Measurements from ENCODE around the gene FNBP1L. TPM values are rescaled to one million over a fixed set of nuclear protein-coding genes. Genes with fewer than 3 reads are reported as not detected.

FNBP1L gene
- total RNA-seq, 2 donors from 2014 or later = 48.3 to 54.4 TPM

- no peak for TF ChIP-seq CTCF (IDR thresholded peaks at IDR 0.05)
- Histone ChIP-seq H3K36me3 (no peaks in the 10 kb centered on the region), H3K9ac (ENCODE audit: low read depth in 2 of 2, low read length in 2 of 2) (no peak overlapping the region), H3K27ac (no peak overlapping the region), H3K9me3 (no peaks in the 10 kb centered on the region), H3K4me1 (no peaks in the 10 kb centered on the region), H3K27me3 (no peaks in the 10 kb centered on the region), H3K4me3 (no peak overlapping the region)
- DNase-seq = no peak
- intact Hi-C loops (cut with DNase I) = no loop called here
Measured at GRCh38 chr1:93525431-93525830, 77.5 kb downstream of the FNBP1L start.

- intact Hi-C loops (cut with DNase I) = no loop called here
- H3K4me3 ChIP-seq = no peak overlapping the region
- no peaks in the 10 kb centered on the region for H3K27me3 ChIP-seq
- H3K9ac ChIP-seq (ENCODE audit: low read depth in 2 of 2, low read length in 2 of 2) = no peak overlapping the region
- no peak for DNase-seq
- H3K4me1 ChIP-seq = no peaks in the 10 kb centered on the region
- TF ChIP-seq CTCF (IDR thresholded peaks at IDR 0.05) = no peak
- no peaks in the 10 kb centered on the region for H3K9me3 ChIP-seq
- H3K27ac ChIP-seq = no peak overlapping the region
- no peaks in the 10 kb centered on the region for H3K36me3 ChIP-seq
Measured at GRCh38 chr1:93526431-93526830, 78.5 kb downstream of the FNBP1L start.

GRCh38 chr1:93528412-93528811 is 80.5 kb downstream of the FNBP1L start:
- no peaks in the 10 kb centered on the region for H3K4me1 ChIP-seq
- no peaks in the 10 kb centered on the region for H3K36me3 ChIP-seq
- H3K9me3 ChIP-seq = no peaks in the 10 kb centered on the region
- no peak overlapping the region for H3K9ac ChIP-seq (ENCODE audit: low read depth in 2 of 2, low read length in 2 of 2)
- no peak for DNase-seq
- H3K27ac ChIP-seq = no peak overlapping the region
- intact Hi-C loops (cut with DNase I) = no loop called here
- H3K4me3 ChIP-seq = no peak overlapping the region
- TF ChIP-seq CTCF (IDR thresholded peaks at IDR 0.05) = no peak
- H3K27me3 ChIP-seq = no peaks in the 10 kb centered on the region

- Histone ChIP-seq H3K9me3 (no peaks in the 10 kb centered on the region), H3K4me3 (no peak overlapping the region), H3K4me1 (no peaks in the 10 kb centered on the region), H3K27me3 (no peaks in the 10 kb centered on the region), H3K9ac (ENCODE audit: low read depth in 2 of 2, low read length in 2 of 2) (no peak overlapping the region), H3K27ac (no peak overlapping the region), H3K36me3 (no peaks in the 10 kb centered on the region)
- intact Hi-C loops (cut with DNase I) = no loop called here
- no peak for DNase-seq
- TF ChIP-seq CTCF (IDR thresholded peaks at IDR 0.05) = no peak
Measured at GRCh38 chr1:93531193-93531592, 83.3 kb downstream of the FNBP1L start.

- no peak overlapping the region for H3K4me3 ChIP-seq
- DNase-seq = no peak
- no peaks in the 10 kb centered on the region for H3K9me3 ChIP-seq
Measured at GRCh38 chr1:93532780-93533378, 85.0 kb downstream of the FNBP1L start.

More at GRCh38 chr1:93532780-93533378, 85.0 kb downstream of the FNBP1L start:
- Histone ChIP-seq H3K27ac (no peak overlapping the region), H3K36me3 (no peaks in the 10 kb centered on the region), H3K27me3 (no peaks in the 10 kb centered on the region), H3K4me1 (no peaks in the 10 kb centered on the region), H3K9ac (ENCODE audit: low read depth in 2 of 2, low read length in 2 of 2) (no peak overlapping the region)
- intact Hi-C loops (cut with DNase I) = no loop called here
- no peak for TF ChIP-seq CTCF (IDR thresholded peaks at IDR 0.05)

Measured in colonic mucosa (tissue), 4 donors.